SK-N-SH (cell line): ENCODE data around the gene KAT2A. TPM values are rescaled to one million over a fixed set of nuclear protein-coding genes. Genes with fewer than 3 reads are reported as not detected.

Experiments used
- CTCF ChIA-PET: fragments of 300-600, 350-600 bp; formaldehyde crosslinking; extraction: SDS; loops from one replicate; lab custom pipeline; 2021; lab: Yijun Ruan, JAX
- POLR2A ChIA-PET: fragments of 350-600 bp; sonication (Branson Sonifier 250); formaldehyde crosslinking; extraction: SDS; loops from one replicate; lab custom pipeline; 2020; ENCODE audit warnings: antibody characterized with exemption, inconsistent platforms; lab: Yijun Ruan, JAX
- DNase-seq: peaks from one replicate; pipeline ENCODE4 v3.0.0; 2012
- H2AFZ ChIP-seq: fragments of 200-600 bp; sonication (generic); 2 replicates; pipeline ENCODE4 v1.8.1; 2016; ENCODE audit warnings: antibody characterized with exemption, mild to moderate bottlenecking, low read depth
- H3F3A ChIP-seq: fragments of 200-600 bp; sonication (generic); replicated peaks from 2 replicates; pipeline ENCODE3; 2016; ENCODE audit warnings: antibody characterized with exemption, mild to moderate bottlenecking; ENCODE audit not compliant: insufficient read depth
- H3K27ac ChIP-seq, 2 experiments: fragments of 200-500 bp in 1 of 2; fragments of 200-600 bp in 1 of 2; sonication (Bioruptor generic) in 1 of 2; sonication (generic), shearing (Covaris generic) in 1 of 2; 2 replicates each; pipeline versions ENCODE4 v1.5.1 to v1.6.1; 2014 to 2016; ENCODE audit warnings: low read depth in 2 of 2, inconsistent platforms in 1 of 2, low read length in 1 of 2, mild to moderate bottlenecking in 1 of 2, mixed read lengths in 1 of 2
- H3K27me3 ChIP-seq: fragments of 200-600 bp; sonication (generic), shearing (Covaris generic); 2 replicates; pipeline ENCODE4 v1.6.1; 2016; ENCODE audit warnings: mixed run types; ENCODE audit not compliant: insufficient read depth
- H3K36me3 ChIP-seq, 2 experiments: fragments of 200-500 bp in 1 of 2; fragments of 200-600 bp in 1 of 2; sonication (Bioruptor generic) in 1 of 2; sonication (generic) in 1 of 2; replicated peaks in 1 of 2; 2 replicates each; pipeline versions ENCODE3 to v1.5.1; 2014 to 2016; ENCODE audit warnings: low read length in 1 of 2, mild to moderate bottlenecking in 1 of 2; ENCODE audit not compliant: insufficient read depth in 2 of 2, control insufficient read depth in 1 of 2
- H3K4me1 ChIP-seq, 2 experiments: fragments of 200-500 bp in 1 of 2; fragments of 200-600 bp in 1 of 2; sonication (Bioruptor generic) in 1 of 2; sonication (generic), shearing (Covaris generic) in 1 of 2; 2 replicates each; pipeline versions ENCODE4 v1.5.1 to v1.6.1; 2014 to 2016; ENCODE audit warnings: low read depth in 1 of 2, low read length in 1 of 2, mixed run types in 1 of 2; ENCODE audit not compliant: insufficient read depth in 2 of 2, control insufficient read depth in 1 of 2
- H3K4me2 ChIP-seq: fragments of 200-600 bp; sonication (generic), shearing (Covaris generic); 2 replicates; pipeline ENCODE4 v1.6.1; 2017; ENCODE audit warnings: mixed run types
- H3K4me3 ChIP-seq, 2 experiments: fragments of 200-500 bp in 1 of 2; fragments of 200-600 bp in 1 of 2; sonication (Bioruptor generic) in 1 of 2; sonication (generic), shearing (Covaris generic) in 1 of 2; 2 replicates each; pipeline versions ENCODE4 v1.5.1 to v1.8.1; 2014 to 2016; ENCODE audit warnings: low read depth in 2 of 2, inconsistent platforms in 1 of 2, low read length in 1 of 2, mild to moderate bottlenecking in 1 of 2, mixed read lengths in 1 of 2, moderate library complexity in 1 of 2
- H3K79me2 ChIP-seq: fragments of 200-600 bp; sonication (generic); 2 replicates; pipeline ENCODE4 v1.8.1; 2017; ENCODE audit warnings: mild to moderate bottlenecking; ENCODE audit not compliant: insufficient read depth
- H3K9ac ChIP-seq: fragments of 200-600 bp; sonication (generic); 2 replicates; pipeline ENCODE4 v1.6.1; 2017; ENCODE audit warnings: mixed run types
- H3K9me2 ChIP-seq: fragments of 200-600 bp; sonication (generic); 2 replicates; pipeline ENCODE4 v1.6.1; 2017; ENCODE audit warnings: mixed run types
- H3K9me3 ChIP-seq: fragments of 200-600 bp; sonication (generic); 2 replicates; pipeline ENCODE4 v1.6.1; 2017; ENCODE audit warnings: mixed run types, mild to moderate bottlenecking, moderate library complexity
- H4K20me1 ChIP-seq: fragments of 200-600 bp; sonication (generic); 2 replicates; pipeline ENCODE4 v1.6.1; 2017; ENCODE audit warnings: mild to moderate bottlenecking, mixed run types; ENCODE audit not compliant: insufficient read depth
- CHD2 ChIP-seq: fragments of 150-350 bp; IDR thresholded peaks from 2 replicates; pipeline ENCODE4 v1.6.1; 2018; ENCODE audit warnings: low read length; ENCODE audit not compliant: partially characterized antibody
- ELF1 ChIP-seq: IDR thresholded peaks from 2 replicates; pipeline ENCODE4 v1.4.0; 2012
- EZH2phosphoT487 ChIP-seq: fragments of 200-600 bp; sonication (generic); IDR thresholded peaks from 2 replicates; pipeline ENCODE4 v1.6.1; 2017; ENCODE audit warnings: low read depth, mixed run types, mild to moderate bottlenecking, antibody characterized with exemption, moderate library complexity, borderline replicate concordance
- GATA2 ChIP-seq: sonication (generic); formaldehyde crosslinking; IDR thresholded peaks from 2 replicates; pipeline ENCODE4 v1.5.0; 2020; ENCODE audit warnings: mild to moderate bottlenecking, missing genetic modification reagents
- MAX ChIP-seq: IDR thresholded peaks from 2 replicates; pipeline ENCODE4 v1.4.0; 2012; ENCODE audit warnings: low read depth
- POLR2AphosphoS5 ChIP-seq: IDR thresholded peaks from 2 replicates; pipeline ENCODE4 v1.6.1; 2012; ENCODE audit warnings: low read depth, low read length
- RAD21 ChIP-seq: IDR thresholded peaks from 2 replicates; pipeline ENCODE4 v1.6.1; 2012; ENCODE audit warnings: mild to moderate bottlenecking, low read length
- REST ChIP-seq: IDR thresholded peaks from 2 replicates; pipeline ENCODE4 v1.6.1; 2012; ENCODE audit warnings: mild to moderate bottlenecking, low read depth, low read length, moderate library complexity
- RFX5 ChIP-seq: IDR thresholded peaks from 2 replicates; pipeline ENCODE4 v1.6.1; 2012; ENCODE audit warnings: mild to moderate bottlenecking, improper control_type of control experiment, low read length
- TAF1 ChIP-seq: IDR thresholded peaks from 2 replicates; pipeline ENCODE4 v1.6.1; 2012; ENCODE audit warnings: low read depth, mild to moderate bottlenecking, low read length, moderate library complexity, borderline replicate concordance
- USF1 ChIP-seq: IDR thresholded peaks from 2 replicates; pipeline ENCODE4 v1.4.0; 2012; ENCODE audit warnings: low read depth, borderline replicate concordance
- YY1 ChIP-seq: IDR thresholded peaks from 2 replicates; pipeline ENCODE4 v1.4.0; 2012; ENCODE audit warnings: low read depth, mild to moderate bottlenecking
- ZBTB33 ChIP-seq: IDR thresholded peaks from 2 replicates; pipeline ENCODE4 v1.4.0; 2012; ENCODE audit warnings: low read depth, borderline replicate concordance
- WGBS: methylation state at CpG from one replicate; pipeline ENCODE4 v1.1.6; 2017; ENCODE audit warnings: low lambda C conversion rate; 5-methylcytosine and 5-hydroxymethylcytosine counted together
- polyA plus RNA-seq, 3 experiments: library from polyadenylated mRNA; depleted of rRNA; stranded (reverse); fragments of >200 nt; gene quantifications; 2 replicates each; pipeline ENCODE4 v1.2.3, GENCODE V29; 2012

KAT2A gene
- polyA plus RNA-seq, 1 of the 3 experiments (the other 2 are of a cell fraction), result 45.1 TPM

- Histone ChIP-seq H3F3A (no peaks in the 10 kb centered on the region), H2AFZ (no peak overlapping the region), H3K9me2 (no peaks in the 10 kb centered on the region), H3K27ac (no peak overlapping the region), H3K4me3 (no peak overlapping the region), H4K20me1 (no peaks in the 10 kb centered on the region), H3K4me2 (no peak overlapping the region), H3K4me1 (peaks cover 0 to 4% of the 10 kb centered on the region in 2 experiments; a peak in 1 of 4 replicates)
- 88% methylated on average over 16 of the region's 19 CpGs for WGBS
- CTCF ChIA-PET, result interaction anchor here (1.4 kb wide), 1 partner anchor 15 kb away, joined by 3 read pairs; no protein-coding TSS in a partner anchor
- no peak for DNase-seq
- TF ChIP-seq RFX5 (no peak), MAX (no peak), POLR2AphosphoS5 (no peak), YY1 (no peak), ELF1 (no peak), REST (no peak), GATA2 (CRISPR knock-in tag) (no peak), USF1 (no peak), CHD2 (no peak), TAF1 (no peak), EZH2phosphoT487 (no peak), RAD21 (no peak), ZBTB33 (no peak)
- TF ChIP-seq, all 33 proteins: peak for 0
- H3K36me3 ChIP-seq, result no peaks in the 10 kb centered on the region
- H3K27me3 ChIP-seq, result no peaks in the 10 kb centered on the region
- H3K79me2 ChIP-seq, result no peaks in the 10 kb centered on the region
- no peak overlapping the region for H3K9ac ChIP-seq
- POLR2A ChIA-PET, result interaction anchor here (0.5 kb wide), 1 partner anchor 9 kb away, joined by 3 read pairs; no protein-coding TSS in a partner anchor
- no peaks in the 10 kb centered on the region for H3K9me3 ChIP-seq
Observed at GRCh38 chr17:42166196-42166763, 45.1 kb upstream of the KAT2A start.
